IPS-NIHi11 (cell line): ENCODE data around the gene DAP3.
"Not testable (repeated sequence)": the region's sequence is repeated elsewhere in the genome, so short reads cannot be mapped to it uniquely, and the experiment has no call there.

Experiments
- DNase-seq: peaks from one replicate; pipeline ENCODE4 v3.0.0; 2012; ENCODE audit warnings: mixed read lengths, low spot score

DAP3 gene

DNA sequence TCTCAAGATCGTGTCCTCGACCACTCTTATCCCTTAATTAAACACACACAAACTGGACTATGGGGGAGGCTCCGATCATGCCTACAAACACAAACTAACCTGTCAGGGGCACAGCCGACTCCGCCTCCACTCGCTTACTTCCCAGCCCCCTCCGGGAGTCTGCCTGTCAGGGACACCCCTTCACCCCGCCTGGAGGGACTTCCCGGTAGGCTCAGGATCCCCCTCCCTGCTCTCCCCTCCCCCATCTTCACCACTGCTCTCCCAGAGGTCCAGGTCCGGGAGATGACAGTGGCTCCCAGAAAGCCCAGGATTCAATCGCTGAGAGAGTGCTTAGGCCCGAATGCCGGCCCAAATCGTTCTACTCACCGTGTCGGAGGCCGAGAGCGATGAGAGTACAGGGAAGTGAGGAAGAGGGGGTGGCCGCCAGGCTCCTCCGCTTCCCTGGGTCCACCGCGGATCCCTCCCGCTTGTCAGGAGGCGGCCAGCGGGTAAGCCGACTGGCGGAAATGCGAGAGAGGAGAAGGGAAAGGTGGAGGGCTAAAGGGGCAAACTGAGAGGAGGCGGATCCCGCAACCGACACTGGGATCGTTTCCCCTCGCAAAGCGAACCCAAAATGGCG is 1.1 kb upstream of the DAP3 start:
- DNase-seq: not testable (repeated sequence)

GRCh38 chr1:155688324-155689080 is 389 bp upstream of the DAP3 start, which contains the start of gene YY1AP1:
TSS of gene YY1AP1 (minus strand) at chr1:155688774. CDS start at chr1:155680436, 8,338 bp downstream.
- DNase-seq: peak; percentile 94

DNA sequence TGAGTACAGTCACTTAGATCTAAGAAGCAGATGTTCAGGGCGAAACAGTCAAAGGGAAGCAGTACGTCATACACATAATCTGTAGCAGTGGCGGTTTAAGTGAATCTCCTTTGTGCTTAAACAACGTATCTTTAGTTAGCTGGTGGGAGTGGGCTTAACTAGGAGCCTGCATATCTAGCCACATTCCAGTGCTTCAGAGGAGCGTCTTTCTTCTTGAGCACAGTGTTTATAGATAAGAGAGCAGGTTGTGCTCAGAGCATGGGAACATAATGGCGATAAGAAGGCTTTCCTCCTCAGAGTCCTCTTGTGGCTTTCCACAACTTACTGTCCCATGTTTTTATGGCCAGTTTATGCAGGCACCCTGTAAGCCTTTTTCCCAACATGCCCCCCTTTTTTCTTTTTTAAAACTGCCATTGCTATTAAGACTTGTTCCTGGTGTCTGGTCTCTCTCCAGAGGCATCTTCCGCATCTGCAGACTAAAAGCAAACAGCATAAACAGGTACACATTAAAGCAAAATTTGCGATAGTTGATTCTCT is 3.2 kb downstream of the DAP3 start:
- no peak for DNase-seq

GRCh38 chr1:155694167-155694566 is 5.3 kb downstream of the DAP3 start:
- DNase-seq: no peak

- no peak for DNase-seq
These were observed 6.2 kb downstream of the DAP3 start for GRCh38 chr1:155695072-155695471.

- no peak for DNase-seq
These were observed 6.7 kb downstream of the DAP3 start for GRCh38 chr1:155695608-155696007.

DNA sequence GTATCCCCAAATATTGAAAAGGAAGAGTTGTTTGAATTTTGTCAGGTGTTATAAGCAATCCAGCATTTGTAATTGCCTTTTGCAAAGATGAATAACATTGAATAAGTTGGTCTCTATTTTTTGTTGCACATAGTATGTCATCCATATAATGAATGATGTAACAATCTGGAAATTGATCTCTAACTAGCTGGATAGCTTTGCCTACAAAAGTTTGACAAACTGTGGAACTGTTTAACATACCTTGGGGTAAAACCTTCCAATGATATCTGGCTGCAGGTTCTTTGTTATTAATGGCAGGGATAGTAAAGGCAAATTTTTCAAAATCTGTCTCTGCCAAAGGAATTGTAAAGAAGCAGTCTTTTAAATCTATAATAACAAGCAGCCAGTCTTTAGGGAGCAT is 7.6 kb downstream of the DAP3 start:
- no peak for DNase-seq

DNA sequence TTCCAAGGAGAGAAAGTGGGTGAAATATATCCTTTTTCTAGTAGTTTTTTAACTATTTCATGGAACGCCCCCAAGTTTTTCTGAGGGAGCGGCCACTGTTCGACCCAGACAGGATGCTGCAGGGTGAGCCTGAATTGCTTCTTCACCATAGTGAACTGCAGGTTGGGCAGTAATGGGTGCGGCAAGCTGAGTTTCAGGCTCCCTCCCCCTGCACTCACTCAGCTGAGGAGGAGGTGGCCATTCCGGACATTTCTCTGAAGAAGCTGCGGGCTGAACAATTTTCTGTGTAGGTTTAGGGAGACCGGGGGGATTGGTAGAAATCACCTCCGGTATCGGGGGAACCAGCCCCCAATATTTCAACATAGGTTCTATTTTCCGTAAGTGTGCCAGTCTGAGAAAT is 8.2 kb downstream of the DAP3 start:
- DNase-seq: no peak

GRCh38 chr1:155697616-155698015 is 8.7 kb downstream of the DAP3 start:
- DNase-seq: not testable (repeated sequence)

DNA sequence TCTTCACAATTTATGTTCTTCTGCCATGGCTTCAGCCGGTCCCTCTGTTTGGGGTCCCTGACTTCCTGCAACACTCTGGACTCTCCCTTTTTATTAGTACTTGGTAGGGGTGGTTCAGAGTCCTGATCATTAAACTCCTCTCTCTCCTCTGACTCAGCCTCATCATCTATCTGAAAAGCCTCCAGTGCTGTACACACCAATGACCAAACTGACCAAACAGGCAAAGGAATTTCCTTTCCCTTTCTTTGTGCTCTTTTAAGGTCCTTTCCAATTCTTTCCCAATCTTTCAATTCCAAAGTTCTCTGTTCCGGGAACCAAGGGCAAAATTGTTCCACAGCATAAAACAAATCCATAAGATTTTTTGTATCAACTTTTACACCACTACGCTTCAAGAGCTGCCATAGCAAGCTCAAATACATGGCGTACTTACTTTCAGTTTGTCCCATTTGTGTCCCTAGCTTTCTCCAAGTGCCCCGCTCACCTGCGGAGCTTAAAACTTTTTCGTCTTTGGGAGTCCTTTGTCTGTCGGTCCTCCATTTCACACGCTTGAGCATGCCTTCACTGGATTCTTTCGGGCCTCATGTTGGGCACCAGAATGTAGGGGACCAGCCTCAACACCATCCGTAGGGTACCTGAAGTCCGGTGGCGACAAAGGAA is 9.6 kb downstream of the DAP3 start:
- DNase-seq: no peak

DNA sequence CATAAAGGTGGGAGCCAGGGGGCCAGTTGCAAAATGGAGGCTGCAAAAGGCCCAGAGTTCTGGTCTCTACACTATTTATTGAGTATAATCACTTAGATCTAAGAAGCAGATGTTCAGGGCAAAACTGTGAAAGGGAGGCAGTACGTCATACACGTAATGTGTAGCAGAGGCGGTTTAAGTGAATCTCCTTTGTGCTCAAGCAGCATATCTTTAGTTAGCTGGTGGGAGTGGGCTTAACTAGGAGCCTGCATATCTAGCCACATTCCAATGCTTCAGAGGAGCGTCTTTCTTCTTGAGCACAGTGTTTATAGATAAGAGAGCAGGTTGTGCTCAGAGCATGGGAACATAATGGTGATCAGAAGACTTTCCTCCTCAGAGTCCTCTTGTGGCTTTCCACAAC is 10.2 kb downstream of the DAP3 start:
- DNase-seq: not testable (repeated sequence)

- not testable (repeated sequence) for DNase-seq
These were observed 12.8 kb downstream of the DAP3 start for GRCh38 chr1:155701675-155702074.

DNA sequence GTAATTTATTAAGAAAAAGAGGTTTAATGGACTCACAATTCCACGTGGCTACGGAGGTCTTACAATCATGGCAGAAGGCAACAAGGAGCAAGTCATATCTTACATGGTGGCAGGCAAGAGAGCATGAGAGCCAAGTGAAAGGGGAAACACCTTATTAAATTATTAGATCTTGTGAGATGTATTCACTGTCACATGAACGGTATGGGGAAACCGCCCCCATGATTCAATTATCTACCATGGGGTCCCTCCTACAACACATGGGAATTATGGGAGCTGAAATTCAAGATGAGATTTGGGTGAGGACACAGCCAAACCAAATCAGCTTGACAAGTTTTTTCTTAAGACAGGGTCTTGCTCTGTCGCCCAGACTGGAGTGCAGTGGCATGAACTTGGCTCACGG is 14.3 kb downstream of the DAP3 start:
- DNase-seq: no peak

- DNase-seq: not testable (repeated sequence)
These were observed 15.5 kb downstream of the DAP3 start for GRCh38 chr1:155704414-155704813.

DNA sequence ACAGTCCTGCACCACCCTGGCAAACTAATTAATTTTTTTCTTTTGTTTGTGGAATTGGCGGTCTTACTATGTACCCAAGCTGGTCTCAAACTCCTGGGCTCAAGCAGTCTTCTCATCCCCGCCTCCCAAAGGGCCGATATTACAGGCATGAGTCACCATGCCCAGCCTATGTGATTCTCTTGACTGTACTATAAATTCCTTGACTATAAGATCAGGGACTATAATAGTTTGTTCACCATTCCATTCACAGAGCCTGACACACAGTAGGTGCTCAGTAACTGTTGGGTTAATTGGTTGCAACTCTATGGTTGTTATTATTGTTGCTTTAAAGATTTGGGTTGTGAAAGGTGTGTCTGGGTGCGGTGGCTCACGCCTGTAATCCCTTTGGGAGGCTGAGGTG is 17.2 kb downstream of the DAP3 start:
- DNase-seq: no peak

DNA sequence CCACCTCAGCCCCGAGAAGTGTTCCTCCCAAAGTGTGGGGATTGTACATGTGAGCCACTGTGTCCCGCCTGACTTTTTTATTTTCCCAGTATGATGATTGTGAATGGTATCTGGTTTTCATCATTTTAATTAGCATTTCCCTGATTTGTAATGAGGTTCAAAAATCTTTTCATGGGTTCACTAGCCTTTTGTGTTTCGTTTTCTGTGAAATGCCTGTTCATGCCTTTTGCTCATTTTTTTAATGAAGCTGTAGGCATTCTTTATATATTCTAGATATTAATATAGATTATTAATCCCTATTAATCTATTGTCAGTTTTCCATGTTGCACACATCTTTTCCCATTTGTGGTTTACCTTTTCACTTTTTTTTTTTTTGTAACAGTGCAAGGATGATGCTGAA is 20.5 kb downstream of the DAP3 start:
- DNase-seq: no peak

- DNase-seq: not testable (repeated sequence)
These were observed 22.6 kb downstream of the DAP3 start for GRCh38 chr1:155711457-155711856.

- not testable (repeated sequence) for DNase-seq
These were observed 23.7 kb downstream of the DAP3 start for GRCh38 chr1:155712636-155713035.

- no peak for DNase-seq
These were observed 24.2 kb downstream of the DAP3 start for GRCh38 chr1:155713075-155713474.

DNA sequence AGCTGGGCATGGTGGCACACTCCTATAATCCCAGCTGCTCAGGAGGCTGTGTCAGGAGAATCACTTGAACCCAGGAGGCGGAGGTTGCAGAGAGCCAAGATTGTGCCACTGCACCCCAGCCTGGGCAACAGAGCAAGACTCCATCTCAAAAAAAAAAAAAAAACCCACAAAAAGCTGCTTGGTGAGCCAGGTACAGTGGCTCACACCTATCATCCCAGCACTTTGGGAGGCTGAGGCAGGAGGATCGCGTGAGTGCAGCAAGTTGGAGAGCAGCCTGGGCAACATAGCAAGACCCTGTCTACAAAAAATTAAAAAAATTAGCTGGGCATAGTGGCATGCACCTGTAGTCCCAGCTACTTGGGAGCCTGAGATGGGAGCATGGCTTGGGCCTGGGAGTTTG is 26.2 kb downstream of the DAP3 start:
- not testable (repeated sequence) for DNase-seq

DNA sequence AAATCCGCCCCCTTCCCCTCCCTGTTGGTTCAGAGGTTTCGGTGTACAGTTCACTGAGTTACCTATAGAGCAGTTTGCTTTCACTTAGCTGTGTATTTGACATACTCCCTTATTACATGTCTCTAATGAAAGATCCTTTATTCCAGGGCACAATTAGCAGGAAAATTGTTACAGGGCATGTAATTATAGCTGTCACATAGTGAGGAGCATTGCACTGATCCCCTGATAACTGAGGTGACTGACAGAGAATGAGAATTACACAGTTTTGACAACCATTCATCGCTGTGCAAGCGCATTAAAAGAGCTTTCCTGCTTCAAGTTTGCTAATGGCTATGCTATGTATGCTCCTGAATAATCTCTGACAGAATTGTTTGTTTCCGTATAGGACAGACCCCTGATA is 26.9 kb downstream of the DAP3 start:
- DNase-seq: no peak

DNA sequence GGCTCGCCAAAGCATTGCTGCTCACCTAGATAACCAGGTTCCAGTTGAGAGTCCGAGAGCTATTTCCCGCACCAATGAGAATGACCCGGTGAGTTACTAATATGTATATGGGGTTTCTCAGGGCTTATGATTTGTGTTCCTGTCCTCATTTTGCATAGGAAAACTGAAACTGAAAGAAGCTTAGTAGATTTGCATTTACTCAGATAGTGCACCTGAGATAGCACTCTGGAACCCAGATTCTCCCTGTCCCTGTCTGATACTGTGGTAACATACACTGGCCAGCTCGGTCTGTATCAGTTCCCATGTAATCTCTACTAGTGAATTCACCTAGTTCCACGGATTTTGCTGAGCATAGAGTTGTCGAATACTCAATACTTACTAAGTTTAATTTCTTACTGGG is 28.1 kb downstream of the DAP3 start:
- DNase-seq: no peak
